Endothelial cell of coronary artery (primary cell): ENCODE results near the gene OR4K2. TPM values are rescaled to one million over a fixed set of nuclear protein-coding genes. Genes with fewer than 3 reads are reported as not detected.

Experiments used
- total RNA-seq: library from RNA; depleted of rRNA; stranded (reverse); fragments of >200 nt; gene quantifications from 2 replicates; pipeline ENCODE4 v1.2.3, GENCODE V29; 2014

OR4K2 gene, protein sequence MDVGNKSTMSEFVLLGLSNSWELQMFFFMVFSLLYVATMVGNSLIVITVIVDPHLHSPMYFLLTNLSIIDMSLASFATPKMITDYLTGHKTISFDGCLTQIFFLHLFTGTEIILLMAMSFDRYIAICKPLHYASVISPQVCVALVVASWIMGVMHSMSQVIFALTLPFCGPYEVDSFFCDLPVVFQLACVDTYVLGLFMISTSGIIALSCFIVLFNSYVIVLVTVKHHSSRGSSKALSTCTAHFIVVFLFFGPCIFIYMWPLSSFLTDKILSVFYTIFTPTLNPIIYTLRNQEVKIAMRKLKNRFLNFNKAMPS
- total RNA-seq, result not detected in 2 replicates

DNA sequence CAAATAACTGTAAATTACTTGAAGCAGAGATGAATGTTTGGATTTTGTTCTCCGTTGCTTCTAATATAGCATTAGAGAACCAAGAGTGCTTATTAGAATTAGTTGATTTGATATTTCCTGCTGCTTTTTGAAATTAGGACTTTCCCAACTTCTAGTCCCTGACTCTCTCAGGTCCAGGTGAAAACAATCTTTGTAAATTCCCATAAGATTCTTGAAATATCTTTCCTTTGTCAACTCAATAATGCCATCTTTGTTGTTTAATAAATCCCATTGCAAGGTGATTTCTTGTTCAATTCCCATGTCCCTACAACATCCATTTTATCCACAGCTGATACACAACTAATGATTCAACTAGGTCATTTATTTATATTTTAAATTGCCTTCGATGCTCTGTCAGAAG, at the start of gene OR4K2:
TSS of gene OR4K2 (plus strand) at position 301 of the 400 bp plus-strand sequence. CDS start 1,126 bp downstream, outside the sequence.

DNA sequence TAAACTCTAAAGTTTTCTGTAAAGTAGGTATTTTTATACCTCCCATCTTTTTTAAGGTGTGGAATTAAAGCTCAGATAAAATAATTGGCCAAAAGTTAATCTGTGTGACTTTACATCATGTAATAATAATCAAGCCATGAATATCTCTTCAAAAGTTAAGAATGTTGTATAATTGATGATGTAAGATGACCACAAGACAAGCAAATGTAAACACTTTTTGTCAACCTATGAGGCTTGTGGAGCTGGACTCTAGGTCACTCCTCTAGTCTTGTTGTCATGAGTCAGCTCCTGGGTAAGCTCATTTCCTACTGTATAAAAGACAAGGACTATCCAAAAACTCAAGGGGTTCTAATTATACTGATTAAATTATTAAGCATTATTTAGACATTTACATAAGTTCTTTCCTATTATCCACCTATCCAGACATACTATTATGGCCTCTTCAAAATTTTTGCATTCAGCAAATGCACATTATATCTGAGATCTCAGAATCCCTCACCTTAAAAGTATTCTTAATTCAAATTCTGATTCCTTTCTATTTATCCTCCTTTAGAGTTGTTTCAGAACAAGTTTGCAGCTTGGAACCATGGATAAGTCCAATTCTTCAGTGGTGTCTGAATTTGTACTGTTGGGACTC, 45.2 kb downstream of the OR4K2 start, which contains the start of gene OR4K5:
TSS of gene OR4K5 (plus strand) at position 587 of the 637 bp plus-strand sequence. CDS start at position 587, 0 bp downstream.

DNA sequence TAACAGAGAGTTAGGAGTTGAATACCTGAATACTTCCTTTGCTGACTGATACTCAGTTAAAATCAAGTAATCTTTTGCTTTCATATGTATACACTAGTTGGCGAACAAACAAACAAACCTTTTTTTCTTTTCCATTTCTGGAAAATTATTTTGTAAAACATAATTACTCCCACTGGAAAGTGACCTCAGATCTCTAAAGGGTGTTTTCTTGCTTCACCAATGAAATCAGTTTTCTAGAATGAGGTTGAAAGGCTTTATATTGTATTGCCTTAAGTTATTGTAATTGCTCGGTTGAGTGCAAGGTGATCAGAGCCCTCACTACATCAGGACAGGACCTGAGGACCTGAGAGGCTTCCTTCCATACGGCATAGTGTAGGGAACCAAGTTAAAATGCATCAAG, 55.7 kb downstream of the OR4K2 start, which contains the start of gene OR4K1:
TSS of gene OR4K1 (plus strand) at position 301 of the 400 bp plus-strand sequence. CDS start 4,750 bp downstream, outside the sequence.

Other genes with a start within 250 kb of the OR4K2 start
- not detected in 2 replicates for gene OR11H2, start 161.3 kb upstream of the OR4K2 start, total RNA-seq
- gene OR4Q3, start 131.6 kb upstream of the OR4K2 start, total RNA-seq, result not detected in 2 replicates
- gene OR4M1, start 101.6 kb upstream of the OR4K2 start, total RNA-seq, result not detected in 2 replicates
- gene OR4N2, start 71.4 kb upstream of the OR4K2 start, total RNA-seq, result not detected in 2 replicates
- gene OR4K5, start 45.5 kb downstream of the OR4K2 start, total RNA-seq, result not detected in 2 replicates
- 0.09 TPM in 1 of 2 replicates, not detected in the other for gene OR4K1, start 55.8 kb downstream of the OR4K2 start, total RNA-seq
- not detected in 2 replicates for gene OR4K15, start 100.4 kb downstream of the OR4K2 start, total RNA-seq
- gene OR4Q2, start 127.0 kb downstream of the OR4K2 start, total RNA-seq, result not detected in 2 replicates
- gene OR4K14, start 144.2 kb downstream of the OR4K2 start, total RNA-seq, result not detected in 2 replicates
- not detected in 2 replicates for gene OR4K13, start 160.9 kb downstream of the OR4K2 start, total RNA-seq
- gene OR4L1, start 184.9 kb downstream of the OR4K2 start, total RNA-seq, result not detected in 2 replicates
- gene OR4K17, start 235.6 kb downstream of the OR4K2 start, total RNA-seq, result not detected in 2 replicates